HG03520 (cell line): ENCODE data around the gene CWF19L2.
"Not testable (repeated sequence)": the region's sequence is repeated elsewhere in the genome, so short reads cannot be mapped to it uniquely, and the experiment has no call there.

Experiments used
- ATAC-seq: cut with Tn5 transposase; IDR thresholded peaks from one replicate; pipeline ENCODE4 v1.9.1; 2021; ENCODE audit warnings: mild to moderate bottlenecking, moderate library complexity; ENCODE audit not compliant: unreplicated experiment

The CWF19L2 gene

DNA sequence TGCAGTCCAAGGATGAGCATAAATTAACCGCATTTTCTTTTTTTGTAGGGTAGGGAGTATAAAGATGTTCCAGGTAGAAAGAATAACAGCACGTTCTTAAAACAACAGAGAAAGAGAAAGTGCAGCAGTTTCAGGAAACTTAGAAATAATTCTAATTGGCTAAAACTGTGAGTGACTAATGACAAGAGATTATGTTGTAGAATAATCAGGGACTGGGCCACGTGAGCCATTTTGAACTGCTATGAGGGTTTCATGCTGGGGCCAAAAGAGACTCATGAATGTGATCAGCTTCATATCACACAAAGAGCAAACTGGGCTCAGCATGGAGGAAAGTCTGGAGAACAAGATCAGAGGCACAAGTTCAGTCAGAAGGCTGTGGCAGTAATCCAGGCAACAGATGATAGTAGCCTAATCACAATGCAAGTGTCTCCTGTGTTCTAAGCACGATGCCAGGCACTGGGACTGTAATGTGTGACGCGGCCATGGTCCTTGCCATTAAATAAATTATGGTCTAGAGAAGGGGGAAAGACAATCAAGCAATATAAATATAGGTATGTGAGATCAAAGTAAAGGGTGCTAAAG, 17.9 kb downstream of the CWF19L2 start:
- ATAC-seq = no peak

GRCh38 chr11:107438148-107438547, 19.5 kb downstream of the CWF19L2 start:
- no peak for ATAC-seq

GRCh38 chr11:107430525-107430924, 27.1 kb downstream of the CWF19L2 start:
- no peak for ATAC-seq

DNA sequence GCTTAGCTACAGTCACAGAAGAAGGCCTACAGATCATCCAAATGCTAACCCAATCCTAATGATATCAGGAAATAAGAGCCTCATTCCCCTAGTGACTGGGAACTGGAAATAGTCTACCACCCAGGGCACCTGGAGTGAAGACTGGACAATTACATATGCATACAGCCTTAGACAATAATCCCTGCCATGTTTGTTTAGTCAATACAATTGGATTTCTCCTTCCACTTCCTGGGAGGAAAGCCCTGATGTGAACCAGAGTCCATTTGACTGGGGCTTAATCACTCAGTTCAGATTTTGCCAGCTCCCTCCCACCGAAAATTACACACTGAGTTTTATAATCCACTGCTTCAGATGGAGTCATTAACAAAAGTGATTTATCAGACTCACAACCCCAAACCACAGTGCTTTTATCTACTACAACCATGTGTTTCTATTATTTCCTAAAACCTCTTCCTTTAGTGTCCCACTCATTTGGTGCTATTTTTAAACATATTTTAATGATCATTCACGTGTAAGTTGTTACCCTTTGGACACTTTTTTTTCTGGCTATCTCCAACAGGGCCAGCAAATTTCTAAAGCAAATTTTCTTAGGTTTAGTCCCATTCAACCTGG, 29.9 kb downstream of the CWF19L2 start:
- ATAC-seq = no peak

- ATAC-seq = no peak
Measured at GRCh38 chr11:107413352-107413751, 44.3 kb downstream of the CWF19L2 start.

GRCh38 chr11:107408762-107409211, 48.8 kb downstream of the CWF19L2 start:
- no peak for ATAC-seq

- no peak for ATAC-seq
Measured at GRCh38 chr11:107405260-107405659, 52.4 kb downstream of the CWF19L2 start.

- not testable (repeated sequence) for ATAC-seq
Measured at GRCh38 chr11:107401131-107401530, 56.5 kb downstream of the CWF19L2 start.

DNA sequence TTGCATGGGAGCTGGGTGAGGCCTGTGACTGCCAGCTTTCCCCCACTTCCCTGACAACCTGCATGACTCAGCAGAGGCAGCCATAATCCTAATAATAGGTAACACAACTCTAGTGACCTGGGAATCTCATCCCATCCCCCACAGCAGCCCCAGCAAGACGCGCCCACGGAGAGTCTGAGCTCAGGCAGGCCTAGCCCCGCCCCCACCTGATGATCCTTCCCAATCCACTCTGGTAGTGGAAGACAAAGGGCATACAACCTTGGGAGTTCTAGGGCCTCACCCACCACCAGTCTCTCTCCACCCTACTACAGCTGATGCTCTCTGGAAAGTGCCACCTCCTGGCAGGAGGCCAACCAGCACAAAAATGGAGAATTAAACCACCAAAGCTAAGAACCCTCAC, 60.3 kb downstream of the CWF19L2 start:
- no peak for ATAC-seq

- ATAC-seq = no peak
Measured at GRCh38 chr11:107392611-107393010, 65.0 kb downstream of the CWF19L2 start.

DNA sequence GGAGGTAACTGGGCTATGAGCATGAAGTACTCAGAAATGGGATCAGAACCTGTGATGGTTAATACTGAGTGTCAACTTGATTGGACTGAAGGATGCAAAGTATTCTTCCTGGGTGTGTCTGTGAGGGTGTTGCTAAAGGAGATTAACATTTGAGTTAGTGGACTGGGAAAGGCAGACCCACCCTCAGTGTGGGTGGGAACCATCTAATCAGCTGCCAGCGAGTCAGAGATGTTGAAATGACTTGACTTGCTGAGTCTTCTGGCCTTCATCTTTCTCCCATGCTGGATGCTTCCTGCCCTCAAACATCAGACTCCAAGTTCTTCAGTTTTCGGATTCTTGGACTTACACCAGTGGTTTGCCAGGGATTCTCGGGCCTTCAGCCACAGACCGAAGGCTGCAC, 66.9 kb downstream of the CWF19L2 start:
- ATAC-seq = not testable (repeated sequence)

DNA sequence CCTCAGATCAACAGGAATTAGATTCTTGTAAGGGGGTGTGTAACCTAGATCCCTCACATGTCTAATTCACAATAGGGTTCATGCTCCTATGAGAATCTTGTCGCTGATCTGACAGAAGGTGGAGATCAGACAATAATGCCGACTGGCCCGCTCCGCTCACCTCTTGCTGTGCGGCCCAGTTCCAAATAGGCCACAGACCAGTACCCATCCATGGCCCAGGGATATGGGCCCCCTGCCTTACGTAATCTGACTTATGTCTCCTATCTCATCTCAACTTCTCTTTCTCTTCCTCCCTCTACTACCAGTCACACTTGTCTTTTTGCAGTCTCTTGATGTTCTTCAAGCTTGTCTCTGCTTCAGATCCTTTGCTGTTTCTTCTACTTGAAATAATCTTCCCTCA, 70.0 kb downstream of the CWF19L2 start:
- no peak for ATAC-seq

DNA sequence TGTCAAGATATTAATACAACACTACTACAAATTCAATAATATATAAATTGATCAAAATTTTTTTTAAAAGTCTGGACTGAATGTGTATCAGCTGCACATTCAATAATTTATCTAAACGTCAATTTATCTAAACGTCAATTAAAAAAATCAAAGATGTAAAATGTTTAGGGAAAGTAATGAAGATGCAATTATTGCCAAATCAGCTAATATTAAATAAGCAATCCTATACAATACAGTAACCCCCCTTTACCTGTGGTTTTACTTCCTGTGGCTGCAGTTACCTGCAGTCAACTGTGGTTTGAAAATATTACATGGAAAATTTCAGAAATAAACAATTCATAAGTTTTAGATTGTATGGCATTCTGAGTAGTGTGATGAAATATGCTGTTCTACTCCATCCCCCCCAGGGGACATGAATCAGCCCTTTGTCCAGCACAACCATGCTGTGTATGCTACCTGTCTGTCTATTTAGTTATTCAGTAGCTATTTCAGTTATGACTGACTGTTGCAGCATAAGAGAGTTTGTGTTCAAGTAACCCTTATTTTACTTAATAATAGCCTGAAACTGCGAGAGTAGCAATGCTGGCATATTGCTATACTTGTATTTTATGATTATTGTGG, 72.2 kb downstream of the CWF19L2 start:
- no peak for ATAC-seq

DNA sequence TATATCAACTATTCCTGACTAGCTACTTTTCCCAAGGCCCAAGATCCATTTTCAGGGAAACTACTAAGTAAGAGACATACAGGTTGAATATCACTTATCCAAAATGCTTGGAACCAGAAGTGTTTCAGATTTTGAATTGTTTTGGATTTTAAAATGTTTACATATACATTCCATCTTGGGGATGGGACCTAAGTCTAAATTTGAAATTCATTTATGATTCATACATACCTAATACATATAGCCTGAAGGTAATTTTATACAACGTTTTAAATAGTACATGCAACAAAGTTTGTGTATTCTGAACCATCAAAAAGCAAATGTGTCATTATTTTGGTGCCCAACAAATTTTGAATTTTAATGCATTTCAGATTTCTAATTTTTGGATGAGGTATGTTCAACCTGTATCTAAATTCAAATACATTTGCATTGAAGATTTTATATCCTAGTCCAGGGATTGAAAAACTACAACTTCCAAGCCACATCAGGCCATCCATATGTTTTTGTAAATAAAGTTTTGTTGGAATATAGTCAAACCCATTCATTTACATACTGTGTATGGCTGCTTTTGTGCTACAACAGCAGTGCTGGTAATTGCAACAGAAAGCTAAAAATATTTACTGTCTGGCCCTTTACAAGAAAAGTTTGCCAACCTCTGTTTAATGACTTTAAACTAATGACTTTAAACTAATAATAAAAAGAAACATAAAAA, 73.3 kb downstream of the CWF19L2 start:
- no peak for ATAC-seq

GRCh38 chr11:107372439-107372838, 85.2 kb downstream of the CWF19L2 start:
- no peak for ATAC-seq

- no peak for ATAC-seq
Measured at GRCh38 chr11:107370390-107370789, 87.2 kb downstream of the CWF19L2 start.

DNA sequence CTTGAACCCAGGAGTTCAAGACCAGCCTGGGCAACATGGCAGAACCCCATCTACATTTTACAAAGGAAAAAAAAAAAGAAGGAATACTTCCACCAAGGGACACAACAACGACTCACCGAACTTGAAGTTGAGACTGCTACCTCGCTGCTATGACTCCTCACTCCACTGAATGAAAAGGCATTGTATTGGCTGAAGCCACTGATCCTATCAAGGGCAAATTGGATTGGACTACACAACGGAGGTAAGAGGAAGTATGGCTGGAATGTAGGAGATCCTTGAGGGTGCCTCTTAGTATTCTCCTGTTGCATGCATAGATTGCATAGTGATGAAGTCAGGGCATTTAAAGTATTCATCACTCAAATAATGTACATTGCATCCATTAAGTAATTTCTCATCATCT, 97.9 kb downstream of the CWF19L2 start:
- ATAC-seq = no peak

- ATAC-seq = no peak
Measured at GRCh38 chr11:107357877-107358276, 99.7 kb downstream of the CWF19L2 start.

DNA sequence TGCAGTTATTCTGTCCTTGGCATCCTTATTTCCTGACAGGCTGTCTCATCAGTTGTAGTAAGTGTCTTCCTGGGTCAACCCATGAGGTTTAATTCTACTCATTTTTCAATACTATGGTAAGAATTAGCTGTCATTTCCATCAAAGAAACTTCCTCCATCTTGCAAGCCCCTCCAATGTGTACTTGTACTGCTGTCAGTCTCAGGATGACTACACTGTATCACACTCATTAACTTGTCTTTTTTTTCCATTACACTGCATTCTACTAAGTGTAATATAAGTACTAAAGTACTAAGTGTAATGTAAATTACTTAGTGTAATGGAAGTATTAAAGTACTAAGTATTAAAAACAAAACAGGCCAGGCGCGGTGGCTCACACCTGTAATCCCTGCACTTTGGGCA, 102.8 kb downstream of the CWF19L2 start:
- no peak for ATAC-seq

DNA sequence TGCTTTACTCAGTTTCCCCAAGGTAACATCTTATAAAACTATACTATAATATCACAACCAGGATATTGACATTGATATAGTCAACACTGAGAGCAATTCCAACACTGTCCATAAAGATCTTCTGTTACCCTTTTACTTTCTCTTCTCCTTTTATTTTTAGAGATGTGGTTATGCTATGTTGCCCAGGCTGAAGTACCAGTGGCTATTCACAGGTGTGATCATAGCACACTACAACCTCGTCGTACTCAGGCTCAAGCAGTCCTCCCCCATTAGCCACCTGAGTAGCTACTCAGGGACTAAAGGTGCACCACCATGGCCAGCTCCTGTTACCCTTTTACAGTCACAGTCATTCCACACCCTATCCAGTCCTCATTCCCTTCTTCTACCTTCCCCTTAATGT, 119.7 kb downstream of the CWF19L2 start:
- ATAC-seq = peak; percentile 46

DNA sequence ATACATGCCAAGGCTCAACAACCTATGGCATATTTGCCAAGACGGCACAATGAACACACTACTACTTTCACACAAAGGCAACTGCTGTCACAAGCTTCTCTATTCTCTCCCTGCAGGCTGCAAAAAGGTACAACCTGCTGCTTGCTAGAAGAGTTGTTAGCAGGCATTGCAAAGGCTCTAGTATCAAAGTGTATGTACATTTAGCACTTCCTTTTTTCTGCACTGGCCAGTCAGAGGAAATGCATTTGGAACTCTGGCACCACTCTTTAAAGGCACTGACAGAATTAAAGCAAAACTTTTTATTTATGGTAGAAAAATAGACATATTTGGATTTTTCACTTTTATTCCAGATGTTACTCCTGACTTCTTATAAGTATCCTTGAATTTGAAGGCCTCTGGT, 125.9 kb downstream of the CWF19L2 start:
- no peak for ATAC-seq

DNA sequence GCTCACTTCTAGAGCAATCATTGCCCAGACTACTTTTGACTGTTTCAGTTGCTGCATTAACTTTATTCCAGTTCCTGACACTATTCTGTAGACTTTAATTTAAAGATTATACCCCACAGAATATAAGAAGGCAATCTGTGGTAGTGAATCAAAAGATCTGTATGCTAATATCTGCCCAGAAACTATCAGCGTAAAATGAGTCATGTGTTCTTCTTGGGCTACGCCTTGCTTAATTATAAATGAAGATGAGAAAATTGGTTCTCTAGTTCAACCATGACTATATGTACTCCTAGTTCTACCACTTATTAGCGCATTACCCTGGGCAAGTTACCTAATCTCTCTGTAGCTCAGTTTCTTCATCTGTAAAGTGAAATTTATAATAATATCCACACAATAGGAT, 128.5 kb downstream of the CWF19L2 start:
- no peak for ATAC-seq
